Panc1 (cell line): ENCODE measurements around the gene ZIM2. TPM values are rescaled to one million over a fixed set of nuclear protein-coding genes. Genes with fewer than 3 reads are reported as not detected.

Source experiments
- ATAC-seq: fragments of 200-7000 bp; cut with Tn5 transposase; 2 replicates; pipeline ENCODE4 v1.9.1; 2020; ENCODE audit warnings: mild to moderate bottlenecking, moderate library complexity
- BruUV-seq: library from RNA; stranded (reverse); fragments of 400-500 nt; replicated peaks from 2 replicates; lab custom pipeline; 2021; lab: Mats Ljungman, UMichigan
- CTCF ChIA-PET: fragments of 300-600 bp; sonication (Branson Sonifier 250); formaldehyde crosslinking; loops from one replicate; lab custom pipeline; 2022; ENCODE audit warnings: antibody characterized with exemption; lab: Charles Lee
- POLR2A ChIA-PET: fragments of 300-600 bp; sonication (Branson Sonifier 250); formaldehyde crosslinking; loops from one replicate; lab custom pipeline; 2022; ENCODE audit warnings: antibody characterized with exemption; lab: Charles Lee
- DNase-seq: peaks from one replicate; pipeline ENCODE4 v3.0.0-alpha.2; 2010; ENCODE audit warnings: low read depth, low spot score
- H3K27ac ChIP-seq: 2 replicates; pipeline ENCODE4 v1.5.1; 2011; ENCODE audit warnings: mild to moderate bottlenecking, low read length, inconsistent platforms
- H3K27me3 ChIP-seq: fragments of 200-500 bp; sonication (Bioruptor generic); 2 replicates; pipeline ENCODE4 v1.6.0; 2014; ENCODE audit warnings: low read length, inconsistent platforms; ENCODE audit not compliant: control insufficient read depth, insufficient read depth
- H3K36me3 ChIP-seq: fragments of 200-500 bp; sonication (Bioruptor generic); 2 replicates; pipeline ENCODE4 v1.5.1; 2014; ENCODE audit warnings: inconsistent platforms, mild to moderate bottlenecking, low read length, moderate library complexity; ENCODE audit not compliant: control insufficient read depth, insufficient read depth
- H3K4me1 ChIP-seq: 2 replicates; pipeline ENCODE4 v1.5.1; 2011; ENCODE audit warnings: inconsistent platforms, mild to moderate bottlenecking, low read length, moderate library complexity; ENCODE audit not compliant: control insufficient read depth, insufficient read depth
- H3K4me3 ChIP-seq, 2 experiments: 2 replicates each; pipeline ENCODE4 v1.5.1; 2011 to 2012; ENCODE audit warnings: low read depth in 2 of 2, low read length in 2 of 2, mild to moderate bottlenecking in 2 of 2, inconsistent platforms in 1 of 2, moderate library complexity in 1 of 2
- H3K9me3 ChIP-seq: fragments of 200-500 bp; sonication (Bioruptor generic); 2 replicates; pipeline ENCODE4 v1.5.1; 2014; ENCODE audit warnings: low read depth, mild to moderate bottlenecking, inconsistent platforms, low read length, moderate library complexity; ENCODE audit not compliant: control insufficient read depth, insufficient read depth
- CTCF ChIP-seq: fragments of 450-650 bp; IDR thresholded peaks from 2 replicates; pipeline ENCODE4 v1.5.1; 2017; ENCODE audit warnings: mild to moderate bottlenecking
- POLR2AphosphoS5 ChIP-seq: IDR thresholded peaks from 2 replicates; pipeline ENCODE4 v1.6.1; 2012; ENCODE audit warnings: mild to moderate bottlenecking, low read depth, low read length, moderate library complexity
- SIN3A ChIP-seq: IDR thresholded peaks from 2 replicates; pipeline ENCODE4 v1.6.1; 2012; ENCODE audit warnings: low read depth, mild to moderate bottlenecking, low read length, moderate library complexity, borderline replicate concordance; ENCODE audit not compliant: insufficient read depth
- TCF7L2 ChIP-seq: IDR thresholded peaks from 2 replicates; pipeline ENCODE4 v1.6.1; 2011; ENCODE audit warnings: mild to moderate bottlenecking, low read depth, low read length, inconsistent platforms
- in situ Hi-C: cut with HindIII; loops from 2 replicates; pipeline ENCODE4 v1.10.0; 2016; ENCODE audit warnings: low sequenced_read_pairs, low pct_unique_long_range_greater_than_20kb
- intact Hi-C: fragments of 100-400 bp; cut with micrococcal nuclease; formaldehyde crosslinking; loops from one replicate; pipeline ENCODE4 v1.10.0; 2022; ENCODE audit not compliant: unreplicated experiment
- total RNA-seq: library from RNA; stranded (reverse); gene quantifications from one replicate; pipeline ENCODE4 v1.2.1, GENCODE V29; 2021; ENCODE audit not compliant: unreplicated experiment
- TF ChIP-seq, protein P1 (sequence below), 2 experiments: IDR thresholded peaks; 2 replicates each; pipeline ENCODE4 v1.6.1; 2011 to 2012; ENCODE audit warnings: low read depth in 2 of 2, control low read depth in 1 of 2, low read length in 1 of 2, mild to moderate bottlenecking in 1 of 2, moderate library complexity in 1 of 2; ENCODE audit not compliant: insufficient read depth in 1 of 2

Gene ZIM2
- total RNA-seq, 1 experiment from 2014 or later: not detected

DNA sequence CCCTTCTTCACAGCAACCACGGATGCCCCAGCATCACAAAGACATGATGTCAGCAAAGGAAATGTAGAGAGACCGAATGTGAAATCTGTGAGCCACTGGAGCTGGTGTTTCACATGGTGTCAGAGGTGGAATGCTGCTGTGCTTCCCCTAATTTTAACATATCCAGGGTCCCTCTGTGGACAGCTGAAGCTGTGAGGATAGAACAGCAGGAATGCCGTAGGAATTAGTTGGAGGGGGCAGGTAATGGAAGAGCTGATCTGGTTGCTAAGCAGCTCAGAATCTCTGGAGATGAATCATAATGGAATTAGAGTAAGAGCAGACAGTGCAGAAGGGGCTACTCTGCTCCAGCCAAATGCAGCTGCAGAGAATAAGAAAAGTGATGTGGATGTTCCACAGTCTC, 100.0 kb downstream of the ZIM2 start:
- in situ Hi-C loops: no loop called here

GRCh38 chr19:56736571-56736970, 104.0 kb downstream of the ZIM2 start:
- H3K27ac ChIP-seq: no peak overlapping the region
- BruUV-seq: no TSS peak
- ATAC-seq (no peak), DNase-seq (no peak)
- TF ChIP-seq, protein P1, sequence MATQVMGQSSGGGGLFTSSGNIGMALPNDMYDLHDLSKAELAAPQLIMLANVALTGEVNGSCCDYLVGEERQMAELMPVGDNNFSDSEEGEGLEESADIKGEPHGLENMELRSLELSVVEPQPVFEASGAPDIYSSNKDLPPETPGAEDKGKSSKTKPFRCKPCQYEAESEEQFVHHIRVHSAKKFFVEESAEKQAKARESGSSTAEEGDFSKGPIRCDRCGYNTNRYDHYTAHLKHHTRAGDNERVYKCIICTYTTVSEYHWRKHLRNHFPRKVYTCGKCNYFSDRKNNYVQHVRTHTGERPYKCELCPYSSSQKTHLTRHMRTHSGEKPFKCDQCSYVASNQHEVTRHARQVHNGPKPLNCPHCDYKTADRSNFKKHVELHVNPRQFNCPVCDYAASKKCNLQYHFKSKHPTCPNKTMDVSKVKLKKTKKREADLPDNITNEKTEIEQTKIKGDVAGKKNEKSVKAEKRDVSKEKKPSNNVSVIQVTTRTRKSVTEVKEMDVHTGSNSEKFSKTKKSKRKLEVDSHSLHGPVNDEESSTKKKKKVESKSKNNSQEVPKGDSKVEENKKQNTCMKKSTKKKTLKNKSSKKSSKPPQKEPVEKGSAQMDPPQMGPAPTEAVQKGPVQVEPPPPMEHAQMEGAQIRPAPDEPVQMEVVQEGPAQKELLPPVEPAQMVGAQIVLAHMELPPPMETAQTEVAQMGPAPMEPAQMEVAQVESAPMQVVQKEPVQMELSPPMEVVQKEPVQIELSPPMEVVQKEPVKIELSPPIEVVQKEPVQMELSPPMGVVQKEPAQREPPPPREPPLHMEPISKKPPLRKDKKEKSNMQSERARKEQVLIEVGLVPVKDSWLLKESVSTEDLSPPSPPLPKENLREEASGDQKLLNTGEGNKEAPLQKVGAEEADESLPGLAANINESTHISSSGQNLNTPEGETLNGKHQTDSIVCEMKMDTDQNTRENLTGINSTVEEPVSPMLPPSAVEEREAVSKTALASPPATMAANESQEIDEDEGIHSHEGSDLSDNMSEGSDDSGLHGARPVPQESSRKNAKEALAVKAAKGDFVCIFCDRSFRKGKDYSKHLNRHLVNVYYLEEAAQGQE (IDR thresholded peaks at IDR 0.05; ENCODE audit: insufficient read depth in 1 of 2, low read depth in 2 of 2, low read length in 1 of 2): no peak
- TF ChIP-seq SIN3A: no peak
- TF ChIP-seq CTCF: no peak
- no peak for TF ChIP-seq POLR2AphosphoS5
- TF ChIP-seq TCF7L2: no peak
- intact Hi-C loops (no loop called here), in situ Hi-C loops (no loop called here)
- H3K4me3 ChIP-seq: no peak overlapping the region
- H3K4me1 ChIP-seq: no peaks in the 10 kb centered on the region
- H3K9me3 ChIP-seq: no peaks in the 10 kb centered on the region
- POLR2A ChIA-PET: no interaction called here
- CTCF ChIA-PET: no interaction called here
- H3K36me3 ChIP-seq: no peaks in the 10 kb centered on the region
- H3K27me3 ChIP-seq: no peaks in the 10 kb centered on the region; the same call in 1 of the 2 replicates

More for the DNA sequence above, 100.0 kb downstream of the ZIM2 start:
- DNase-seq: no peak
- no peak for ATAC-seq
- H3K9me3 ChIP-seq: no peaks in the 10 kb centered on the region
- ChIA-PET CTCF (no interaction called here), POLR2A (no interaction called here)
- BruUV-seq: no TSS peak
- H3K27me3 ChIP-seq: no peaks in the 10 kb centered on the region; the same call in 1 of the 2 replicates
- no peaks in the 10 kb centered on the region for H3K36me3 ChIP-seq
- TF ChIP-seq POLR2AphosphoS5: no peak
- TF ChIP-seq, protein P1 (IDR thresholded peaks at IDR 0.05; ENCODE audit: insufficient read depth in 1 of 2, low read depth in 2 of 2, low read length in 1 of 2): no peak
- TF ChIP-seq TCF7L2: no peak
- no peak for TF ChIP-seq CTCF
- TF ChIP-seq SIN3A: no peak
- no peak overlapping the region for H3K27ac ChIP-seq
- no peak overlapping the region for H3K4me3 ChIP-seq
- intact Hi-C loops: no loop called here
- H3K4me1 ChIP-seq: no peaks in the 10 kb centered on the region
